Measurements from ENCODE around the gene WDR89.

The WDR89 gene

GRCh38 chr14:63562405-63562804, 79.3 kb downstream of the WDR89 start:
- ATAC-seq, result no peak
- TF ChIP-seq ARNTL (CRISPR knock-in tag; IDR thresholded peaks at IDR 0.05; ENCODE audit: borderline replicate concordance, low read depth), result no peak
- no peak for TF ChIP-seq TCF4 (CRISPR knock-in tag; IDR thresholded peaks at IDR 0.05; ENCODE audit: borderline replicate concordance)
- TF ChIP-seq GLIS3 (CRISPR knock-in tag; IDR thresholded peaks at IDR 0.05), result no peak
- no peak for TF ChIP-seq CSRNP3 (CRISPR knock-in tag; IDR thresholded peaks at IDR 0.05)
- no peak for TF ChIP-seq CSDC2 (CRISPR knock-in tag; IDR thresholded peaks at IDR 0.05)

GRCh38 chr14:63555572-63555971, 86.1 kb downstream of the WDR89 start:
- TF ChIP-seq ZFP30 (CRISPR knock-in tag; IDR thresholded peaks at IDR 0.05) (no peak), ZC3H10 (CRISPR knock-in tag; IDR thresholded peaks at IDR 0.05) (no peak), TCF4 (CRISPR knock-in tag; IDR thresholded peaks at IDR 0.05; ENCODE audit: borderline replicate concordance) (no peak), POU6F1 (CRISPR knock-in tag; IDR thresholded peaks at IDR 0.05; ENCODE audit: borderline replicate concordance, low read depth) (no peak), PATZ1 (CRISPR knock-in tag; IDR thresholded peaks at IDR 0.05; ENCODE audit: borderline replicate concordance) (no peak), ZNF565 (CRISPR knock-in tag; conservative IDR thresholded peaks at IDR 0.05; ENCODE audit: low read depth) (no peak), SNAI2 (CRISPR knock-in tag; IDR thresholded peaks at IDR 0.05) (no peak), ARNTL (CRISPR knock-in tag; IDR thresholded peaks at IDR 0.05; ENCODE audit: borderline replicate concordance, low read depth) (no peak), RARB (CRISPR knock-in tag; IDR thresholded peaks at IDR 0.05) (no peak), ZNF8 (CRISPR knock-in tag; IDR thresholded peaks at IDR 0.05) (no peak), ZNF70 (CRISPR knock-in tag; IDR thresholded peaks at IDR 0.05) (no peak), ESRRG (CRISPR knock-in tag; IDR thresholded peaks at IDR 0.05) (no peak), TSHZ2 (CRISPR knock-in tag; IDR thresholded peaks at IDR 0.05) (no peak), BACH2 (CRISPR knock-in tag; IDR thresholded peaks at IDR 0.05; ENCODE audit: borderline replicate concordance) (no peak), CSDC2 (CRISPR knock-in tag; IDR thresholded peaks at IDR 0.05) (no peak), TOX (CRISPR knock-in tag; IDR thresholded peaks at IDR 0.05; ENCODE audit: borderline replicate concordance) (no peak)
- ATAC-seq, result no peak

- no peak; the same call in 2 of the 3 replicates for ATAC-seq
- TF ChIP-seq POU6F1 (CRISPR knock-in tag; IDR thresholded peaks at IDR 0.05; ENCODE audit: borderline replicate concordance, low read depth), result no peak
- TF ChIP-seq BACH2 (CRISPR knock-in tag; IDR thresholded peaks at IDR 0.05; ENCODE audit: borderline replicate concordance), result no peak
These were observed 90.3 kb downstream of the WDR89 start for GRCh38 chr14:63551332-63551731.

- TF ChIP-seq GLIS3 (CRISPR knock-in tag; IDR thresholded peaks at IDR 0.05) (no peak), ARNTL (CRISPR knock-in tag; IDR thresholded peaks at IDR 0.05; ENCODE audit: borderline replicate concordance, low read depth) (no peak)
These were observed 93.8 kb downstream of the WDR89 start for GRCh38 chr14:63547798-63548335.

More at GRCh38 chr14:63547798-63548335, 93.8 kb downstream of the WDR89 start:
- no peak for ATAC-seq
